Measurements from ENCODE around the gene TREH. TPM values are rescaled to one million over a fixed set of nuclear protein-coding genes. Genes with fewer than 3 reads are reported as not detected.
A peak's percentile ranks its signal among the peaks of the same experiment; 100 is the strongest.

TREH gene
- total RNA-seq, 1 experiment from 2014 or later = 0.03 TPM

DNA sequence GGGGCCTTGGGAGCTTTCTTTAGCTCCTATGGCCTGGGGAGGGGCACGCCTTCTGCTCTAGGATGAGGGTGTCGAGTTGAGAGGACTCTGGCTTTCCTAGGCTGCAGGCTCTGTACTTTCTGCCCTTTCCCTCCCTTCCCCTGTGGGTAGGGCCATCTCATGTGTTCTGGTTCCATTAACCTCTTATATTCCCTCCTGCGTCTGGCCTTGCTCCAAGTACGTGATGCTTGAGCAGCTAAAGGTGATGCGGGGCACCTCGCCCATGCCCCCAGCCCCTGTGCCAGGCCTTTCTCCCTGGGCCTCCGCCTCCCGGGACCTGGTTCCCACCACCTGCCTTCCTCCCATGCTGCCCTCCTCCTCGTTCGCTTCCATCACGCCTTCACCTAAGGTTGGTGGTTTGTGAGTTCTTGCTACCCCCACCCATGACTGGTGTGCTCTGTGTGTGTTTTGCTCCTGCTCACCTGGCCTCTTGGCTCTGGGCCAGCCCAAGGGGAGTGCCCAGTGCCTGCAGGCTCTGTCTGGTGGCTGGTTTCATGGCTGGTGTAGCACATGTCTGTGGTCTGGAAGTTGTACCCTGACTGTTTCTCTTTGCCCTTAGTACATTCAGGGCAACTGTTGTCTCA lies 37.9 kb downstream of the TREH start:
- no peak for DNase-seq (ENCODE audit: low read depth, low spot score)
- in situ Hi-C loops (cut with HindIII; ENCODE audit: low pct_unique_long_range_greater_than_20kb, low sequenced_read_pairs) = no loop called here

DNA sequence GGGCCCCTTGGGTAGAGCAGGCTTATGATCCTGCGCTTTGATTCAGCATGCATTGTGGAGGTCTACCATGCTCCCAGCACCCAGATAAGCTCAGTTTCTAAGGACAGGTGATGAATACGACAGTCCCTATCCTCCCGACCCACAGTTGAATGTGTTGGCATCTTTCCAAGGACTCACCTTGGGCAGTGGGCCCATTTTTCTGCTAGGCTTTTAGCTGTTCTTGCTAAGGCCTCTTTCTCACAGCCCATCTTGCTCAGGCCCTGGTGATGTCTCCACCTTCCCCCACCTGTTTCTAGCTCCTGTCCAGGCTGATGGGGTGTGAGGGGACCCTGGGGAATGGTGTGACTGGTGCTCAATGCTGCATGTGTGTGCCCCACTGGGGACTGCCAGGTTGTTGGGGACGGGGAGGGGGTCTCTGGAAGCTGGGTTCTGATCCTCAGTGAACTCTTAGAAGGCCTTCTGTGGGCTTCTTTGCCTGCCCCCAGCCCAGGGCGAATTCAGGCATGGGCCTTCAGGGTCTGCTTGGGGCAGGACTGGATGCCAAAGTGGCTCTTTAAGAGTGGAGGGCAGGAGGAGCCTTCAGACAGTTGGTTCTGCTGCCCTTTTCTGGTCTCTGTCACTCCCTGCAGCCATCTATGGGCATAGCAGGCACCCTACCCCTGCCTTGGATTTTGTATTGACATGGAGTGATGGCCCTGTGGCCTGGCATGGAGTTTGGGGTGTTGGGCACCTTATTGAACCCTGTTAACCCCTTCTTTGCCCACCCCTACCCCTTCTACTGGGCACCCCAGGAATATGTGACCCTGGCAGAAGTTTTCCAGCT lies 38.9 kb downstream of the TREH start:
- DNase-seq (ENCODE audit: low read depth, low spot score) = peak; percentile 40
- in situ Hi-C loops (cut with HindIII; ENCODE audit: low pct_unique_long_range_greater_than_20kb, low sequenced_read_pairs) = no loop called here

DNA sequence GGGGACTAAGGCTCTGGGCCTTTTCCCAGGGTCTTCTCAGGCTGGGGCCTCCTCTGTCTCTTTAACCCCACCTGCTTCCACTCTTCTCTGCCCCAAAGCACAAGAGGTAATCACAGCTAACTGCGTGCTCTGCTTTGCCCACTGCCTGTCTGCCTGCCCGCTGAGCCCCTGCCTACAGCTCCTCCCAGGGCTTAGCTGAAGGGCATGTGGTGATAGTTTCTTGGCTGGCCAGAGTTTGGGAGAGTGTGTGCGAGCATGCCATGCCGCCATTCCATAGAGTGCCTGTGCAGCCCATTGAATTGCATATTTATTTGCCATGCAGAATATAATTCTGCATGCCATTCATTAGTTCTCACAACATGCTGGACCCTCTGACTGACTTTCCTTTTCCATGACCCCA lies 39.6 kb downstream of the TREH start:
- no peak for DNase-seq (ENCODE audit: low read depth, low spot score)

DNA sequence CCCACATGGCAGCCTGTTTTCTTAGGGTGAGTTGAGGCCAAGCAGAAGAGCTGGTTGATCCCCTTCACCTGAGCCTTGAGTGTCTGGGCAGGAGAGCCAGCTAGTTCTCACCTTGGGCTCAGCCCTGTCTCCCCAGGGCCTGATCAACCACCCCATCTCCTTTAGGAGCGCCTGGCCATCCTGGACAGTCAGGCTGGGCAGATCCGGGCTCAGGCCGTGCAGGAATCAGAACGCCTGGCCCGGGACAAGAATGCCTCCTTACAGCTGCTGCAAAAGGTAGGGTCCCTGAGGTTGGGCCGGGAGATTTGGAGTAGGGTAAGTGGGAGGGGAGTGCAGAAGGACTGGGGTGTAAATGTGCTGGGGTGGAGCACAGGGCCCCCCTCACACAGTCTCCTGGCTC lies 40.7 kb downstream of the TREH start:
- DNase-seq (ENCODE audit: low read depth, low spot score) = no peak

More for the DNA sequence above, 39.6 kb downstream of the TREH start:
- in situ Hi-C loops (cut with HindIII; ENCODE audit: low pct_unique_long_range_greater_than_20kb, low sequenced_read_pairs) = no loop called here

DNA sequence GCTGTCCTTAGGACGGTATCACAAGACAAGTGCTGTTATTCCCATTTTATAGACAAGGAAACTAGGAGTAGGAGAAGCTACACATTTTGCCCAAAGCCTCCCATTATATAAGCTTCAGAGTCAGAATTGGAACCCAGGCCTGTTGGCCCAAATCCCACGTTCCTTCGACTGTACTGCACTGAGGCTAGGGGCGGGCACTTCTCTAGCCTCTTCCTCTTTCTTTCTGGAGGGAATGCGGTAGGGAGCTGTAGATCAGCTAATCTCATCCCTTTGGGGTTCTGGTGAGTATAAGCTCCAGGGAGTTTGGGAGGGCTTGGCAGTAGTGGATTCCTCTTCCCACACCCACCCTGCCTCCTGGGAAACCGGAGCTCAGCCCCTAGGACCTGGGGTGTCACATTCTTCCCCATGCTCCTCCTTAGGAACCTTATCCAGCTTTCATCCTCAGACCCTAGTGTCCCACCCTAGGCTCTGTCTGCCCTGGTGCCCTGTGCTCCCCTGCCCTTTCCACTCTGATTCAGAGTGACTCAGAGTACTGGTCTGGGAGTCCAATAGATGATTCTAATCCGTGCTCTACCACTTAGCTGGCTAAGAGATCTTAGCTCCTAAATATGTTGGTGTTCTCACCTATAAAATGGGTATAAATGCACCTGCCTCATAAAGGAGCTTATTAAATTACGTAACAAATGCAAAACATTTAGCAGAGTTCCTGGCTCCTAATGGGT lies 42.7 kb downstream of the TREH start:
- DNase-seq (ENCODE audit: low read depth, low spot score) = no peak
- in situ Hi-C loops (cut with HindIII; ENCODE audit: low pct_unique_long_range_greater_than_20kb, low sequenced_read_pairs) = no loop called here

More for the DNA sequence above, 40.7 kb downstream of the TREH start:
- in situ Hi-C loops (cut with HindIII; ENCODE audit: low pct_unique_long_range_greater_than_20kb, low sequenced_read_pairs) = no loop called here

DNA sequence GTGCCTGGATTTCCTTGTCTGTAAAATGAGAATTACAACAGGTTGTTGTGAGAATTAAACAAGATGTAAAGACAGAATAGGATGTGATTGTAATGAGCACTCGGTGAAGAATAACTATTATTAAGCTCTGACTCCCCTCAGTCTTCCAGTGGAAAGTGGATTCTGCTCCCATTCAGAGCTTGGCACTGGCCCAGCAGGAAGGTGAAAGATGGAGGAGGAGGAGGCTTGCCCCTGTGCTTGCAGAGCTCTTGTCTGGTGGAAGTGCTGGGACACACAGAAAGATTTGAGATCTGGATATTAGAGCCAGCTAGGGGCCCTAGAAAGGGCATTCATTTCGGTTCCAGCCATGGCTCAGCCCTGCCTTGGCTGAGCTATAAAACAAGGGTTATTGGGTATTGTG lies 43.8 kb downstream of the TREH start:
- no peak for DNase-seq (ENCODE audit: low read depth, low spot score)
- in situ Hi-C loops (cut with HindIII; ENCODE audit: low pct_unique_long_range_greater_than_20kb, low sequenced_read_pairs) = no loop called here

DNA sequence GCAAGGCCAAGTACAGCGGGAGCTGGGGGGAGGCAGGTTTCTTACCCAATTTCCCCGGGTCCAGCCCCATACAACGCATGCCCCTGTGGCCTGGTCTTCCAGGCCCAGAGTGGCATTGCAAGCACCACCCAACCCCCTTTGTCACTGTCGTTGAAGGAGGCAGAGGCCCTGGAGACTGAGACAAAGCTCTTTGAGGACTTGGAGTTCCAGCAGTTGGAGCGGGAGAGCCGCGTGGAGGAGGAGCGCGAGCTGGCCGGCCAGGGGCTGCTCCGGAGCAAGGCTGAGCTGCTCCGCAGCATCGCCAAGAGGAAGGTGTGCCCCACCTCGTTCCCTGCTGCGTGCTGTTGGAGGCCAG lies 44.2 kb downstream of the TREH start:
- in situ Hi-C loops (cut with HindIII; ENCODE audit: low pct_unique_long_range_greater_than_20kb, low sequenced_read_pairs) = no loop called here
- no peak for DNase-seq (ENCODE audit: low read depth, low spot score)

DNA sequence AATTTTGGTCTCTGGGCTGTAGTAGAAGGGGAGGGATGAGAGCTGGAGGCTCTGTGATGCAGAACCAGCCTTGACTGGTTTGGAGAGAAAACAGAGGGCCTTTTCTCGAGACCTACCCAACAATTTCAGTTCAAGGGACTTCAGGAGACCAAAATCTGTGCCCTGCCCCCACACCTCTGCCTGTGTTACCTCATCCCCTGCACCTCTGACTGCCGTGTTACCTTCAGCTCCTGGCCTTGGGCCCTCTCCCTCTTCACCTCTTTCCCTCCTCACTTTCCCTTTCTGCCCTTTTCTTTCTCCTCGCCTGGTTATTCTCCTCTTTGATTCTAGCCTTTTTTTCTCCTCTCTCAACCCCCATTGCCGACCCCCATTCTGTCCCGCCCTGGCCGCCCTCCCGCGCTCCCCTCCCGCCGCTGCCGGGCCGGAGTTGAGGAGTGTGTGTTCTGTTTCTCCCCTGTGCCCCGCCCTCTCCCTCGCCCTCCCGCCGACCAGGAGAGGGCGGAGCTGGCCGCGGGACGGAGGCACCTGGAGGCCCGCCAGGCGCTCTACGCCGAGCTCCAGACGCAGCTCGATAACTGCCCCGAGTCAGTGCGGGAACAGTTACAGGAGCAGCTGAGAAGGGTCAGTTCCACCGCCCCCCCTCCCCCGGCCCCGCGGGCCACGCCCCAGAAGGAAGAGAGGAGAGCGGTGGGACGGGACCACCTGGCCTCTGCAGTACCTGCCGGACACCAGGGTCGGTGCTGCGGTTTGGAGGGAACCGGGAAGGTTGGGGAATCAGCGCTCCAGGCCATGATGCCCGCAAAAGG lies 44.8 kb downstream of the TREH start:
- in situ Hi-C loops (cut with HindIII; ENCODE audit: low pct_unique_long_range_greater_than_20kb, low sequenced_read_pairs) = no loop called here
- no peak for DNase-seq (ENCODE audit: low read depth, low spot score)

DNA sequence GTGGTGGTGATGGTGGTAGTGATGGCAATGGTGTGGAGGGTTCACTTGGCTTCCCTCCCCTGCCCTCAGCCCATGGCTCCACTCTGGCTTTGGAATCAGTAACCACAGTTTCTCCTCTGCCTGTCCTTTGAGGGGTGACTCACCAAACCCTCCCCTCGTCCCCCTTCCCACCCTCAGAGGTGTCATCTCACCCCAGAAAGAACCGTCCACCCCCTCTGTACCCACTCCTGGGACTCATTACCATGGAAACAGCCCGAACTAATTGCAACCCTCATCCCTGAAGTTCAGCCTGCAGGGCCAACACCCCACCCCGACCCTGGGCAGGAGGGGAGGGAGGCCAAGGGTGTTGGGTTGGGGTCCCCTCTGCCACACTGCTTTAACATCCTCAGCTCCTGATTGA lies 45.5 kb downstream of the TREH start:
- in situ Hi-C loops (cut with HindIII; ENCODE audit: low pct_unique_long_range_greater_than_20kb, low sequenced_read_pairs) = no loop called here
- DNase-seq (ENCODE audit: low read depth, low spot score) = no peak

DNA sequence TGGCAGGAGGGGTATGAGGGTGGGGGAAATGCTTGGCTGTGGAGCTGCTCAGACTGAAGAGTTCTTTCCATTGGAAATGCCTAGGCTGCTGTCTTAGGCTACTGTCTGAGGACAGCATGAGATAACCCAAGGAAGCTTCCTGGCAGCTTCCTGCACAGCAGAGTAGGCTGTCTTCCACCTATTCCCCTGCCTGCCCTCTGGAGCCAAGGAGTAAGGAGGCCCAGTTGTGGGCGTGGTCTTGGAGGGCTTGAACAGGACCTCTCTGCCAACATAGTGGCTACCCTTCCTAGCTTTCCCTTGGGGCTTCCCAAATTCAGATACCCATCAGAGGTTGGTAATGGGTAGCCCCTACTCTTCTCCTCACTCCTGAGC lies 46.1 kb downstream of the TREH start:
- in situ Hi-C loops (cut with HindIII; ENCODE audit: low pct_unique_long_range_greater_than_20kb, low sequenced_read_pairs) = no loop called here
- no peak for DNase-seq (ENCODE audit: low read depth, low spot score)

DNA sequence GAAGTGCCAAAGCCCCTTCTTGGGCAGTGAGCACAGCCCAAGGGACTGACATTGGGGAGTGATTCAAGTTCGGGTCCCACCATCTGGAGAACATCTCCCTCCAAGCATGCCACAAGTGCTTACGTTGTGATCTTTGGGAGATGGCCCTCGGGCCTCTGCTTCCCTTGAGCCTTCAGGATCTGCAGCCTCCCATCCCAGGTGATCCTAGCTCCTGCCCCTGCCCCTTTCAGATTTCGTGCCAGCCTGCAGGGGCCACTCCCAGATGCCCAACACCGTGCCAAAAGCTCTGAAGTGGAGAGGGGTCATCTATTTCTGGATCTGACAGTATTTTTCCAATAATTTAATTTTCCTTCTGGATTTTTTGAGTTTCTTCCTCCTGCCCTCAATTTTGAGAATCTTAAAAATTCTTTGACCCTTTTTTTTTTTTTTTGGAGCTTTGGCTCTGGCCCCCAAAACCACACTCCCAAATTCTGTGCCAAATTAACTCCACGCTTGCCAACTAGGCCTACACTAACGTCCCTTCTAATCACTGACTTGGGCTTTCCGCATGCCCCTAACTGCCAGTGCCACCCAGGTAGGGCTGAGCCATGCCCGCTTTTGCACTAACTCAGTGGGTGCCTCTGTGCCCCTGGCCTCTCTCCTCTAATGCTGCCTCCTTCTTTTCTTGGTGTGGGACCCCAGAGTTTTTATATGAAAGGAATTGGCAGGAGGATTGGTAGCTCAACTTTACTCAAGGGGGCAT lies 46.7 kb downstream of the TREH start:
- in situ Hi-C loops (cut with HindIII; ENCODE audit: low pct_unique_long_range_greater_than_20kb, low sequenced_read_pairs) = no loop called here
- DNase-seq (ENCODE audit: low read depth, low spot score) = no peak

DNA sequence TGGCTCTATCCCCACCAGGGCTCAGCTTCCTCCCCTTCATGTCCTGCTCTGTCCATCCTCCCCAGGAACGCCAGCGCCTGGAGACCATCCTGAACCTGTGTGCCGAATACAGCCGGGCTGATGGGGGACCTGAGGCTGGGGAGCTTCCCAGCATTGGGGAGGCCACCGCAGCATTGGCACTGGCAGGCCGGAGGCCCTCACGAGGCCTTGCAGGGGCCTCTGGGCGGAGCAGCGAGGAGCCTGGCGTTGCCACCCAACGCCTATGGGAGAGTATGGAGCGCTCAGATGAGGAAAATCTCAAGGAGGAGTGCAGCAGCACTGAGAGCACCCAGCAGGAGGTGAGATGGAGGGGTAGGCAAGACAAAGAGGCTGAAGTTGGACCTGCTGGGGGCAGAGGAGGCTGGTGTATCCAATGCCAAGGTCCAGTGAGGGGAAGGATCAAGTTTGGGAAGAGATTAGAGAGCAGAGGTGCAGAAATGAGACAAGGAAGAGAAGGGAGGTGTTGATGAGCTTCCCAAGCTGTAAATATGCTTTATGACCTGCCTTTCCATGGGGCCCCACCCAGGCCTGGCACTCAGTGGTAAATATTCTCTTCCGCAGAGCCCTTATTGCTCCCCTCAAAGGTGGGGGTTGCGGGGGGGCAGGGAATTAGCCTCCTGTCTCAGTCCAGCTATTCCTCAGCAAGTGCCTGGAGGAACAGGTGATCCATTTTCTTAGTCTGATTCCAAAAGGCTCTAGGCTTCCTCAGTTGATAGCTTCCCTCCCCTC lies 48.1 kb downstream of the TREH start:
- in situ Hi-C loops (cut with HindIII; ENCODE audit: low pct_unique_long_range_greater_than_20kb, low sequenced_read_pairs) = no loop called here
- no peak for DNase-seq (ENCODE audit: low read depth, low spot score)

DNA sequence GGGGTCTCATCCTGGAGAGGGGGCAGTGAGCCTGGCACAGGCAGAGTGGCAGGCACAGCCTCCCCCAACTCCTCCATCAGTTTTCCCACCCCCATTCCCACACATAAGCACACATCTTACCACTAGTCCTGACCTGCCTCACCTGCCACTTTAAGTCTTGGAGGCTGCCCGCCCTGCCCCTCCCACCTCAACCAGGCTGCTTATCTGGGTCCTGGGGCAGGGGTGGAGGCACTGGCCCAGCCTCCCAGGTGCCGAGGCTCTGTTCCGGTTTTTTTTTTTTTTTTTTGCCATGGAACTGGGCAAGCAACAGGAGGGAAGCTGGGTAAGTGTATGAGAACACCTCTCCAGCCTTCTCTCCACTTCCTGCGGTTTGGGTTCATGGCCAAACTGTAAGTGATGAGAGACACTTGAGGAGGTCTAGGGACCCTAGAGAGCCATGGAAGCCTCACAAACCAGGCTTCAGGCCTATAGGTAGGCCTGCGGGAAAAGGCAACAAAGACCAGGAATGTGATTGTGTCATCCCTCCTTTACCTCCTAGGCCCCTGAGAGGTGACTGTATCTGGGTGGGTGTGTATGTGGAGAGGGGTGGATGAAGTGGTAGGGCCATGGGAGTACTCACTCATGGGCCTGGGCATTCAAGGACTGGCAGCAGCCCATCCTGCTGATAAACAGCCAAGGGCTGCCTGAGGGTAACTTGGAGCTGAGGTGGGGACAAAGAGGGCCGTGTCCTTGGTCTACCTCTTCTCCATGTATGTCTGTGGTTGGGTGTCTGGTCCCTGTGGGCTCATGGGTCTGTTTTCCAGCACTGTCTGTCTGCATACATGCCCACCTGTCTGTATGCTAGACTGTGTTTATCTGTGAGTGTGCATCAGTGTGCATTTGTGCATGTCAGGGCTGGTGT lies 49.4 kb downstream of the TREH start:
- in situ Hi-C loops (cut with HindIII; ENCODE audit: low pct_unique_long_range_greater_than_20kb, low sequenced_read_pairs) = no loop called here
- DNase-seq (ENCODE audit: low read depth, low spot score) = no peak

DNA sequence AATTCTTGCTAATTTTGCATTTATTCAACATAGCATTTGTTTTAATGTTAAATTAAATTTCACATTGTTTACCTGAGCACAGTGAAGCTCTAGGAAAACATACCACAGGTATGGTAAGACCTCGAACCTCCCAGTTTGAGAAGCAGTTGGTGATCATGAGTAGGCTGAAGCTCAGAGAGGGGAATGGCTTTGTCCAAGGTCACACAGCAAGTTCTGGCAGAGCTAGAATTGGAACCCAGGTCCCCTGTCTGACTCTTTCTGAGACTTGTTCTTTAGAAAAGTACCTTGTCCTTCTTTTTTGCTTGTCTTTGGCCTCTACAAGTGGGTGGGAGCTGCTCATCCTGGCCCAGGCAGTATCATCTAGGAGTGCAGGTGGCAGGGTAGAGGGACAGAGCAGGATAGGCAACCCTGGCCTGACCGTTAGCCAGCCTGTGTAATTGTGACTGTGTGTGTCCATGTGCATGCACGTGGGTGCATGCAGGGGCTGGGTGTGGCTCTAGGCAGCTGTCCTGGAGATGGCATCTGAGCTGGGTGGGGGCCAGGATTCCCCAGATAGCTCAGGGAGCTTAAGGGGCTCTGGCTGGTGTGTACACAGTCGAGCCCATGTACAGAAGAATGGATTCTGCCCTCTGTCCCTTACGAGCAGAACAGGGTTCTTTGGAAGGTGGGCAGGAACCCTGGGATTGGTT lies 50.4 kb downstream of the TREH start:
- in situ Hi-C loops (cut with HindIII; ENCODE audit: low pct_unique_long_range_greater_than_20kb, low sequenced_read_pairs) = no loop called here
- no peak for DNase-seq (ENCODE audit: low read depth, low spot score)

DNA sequence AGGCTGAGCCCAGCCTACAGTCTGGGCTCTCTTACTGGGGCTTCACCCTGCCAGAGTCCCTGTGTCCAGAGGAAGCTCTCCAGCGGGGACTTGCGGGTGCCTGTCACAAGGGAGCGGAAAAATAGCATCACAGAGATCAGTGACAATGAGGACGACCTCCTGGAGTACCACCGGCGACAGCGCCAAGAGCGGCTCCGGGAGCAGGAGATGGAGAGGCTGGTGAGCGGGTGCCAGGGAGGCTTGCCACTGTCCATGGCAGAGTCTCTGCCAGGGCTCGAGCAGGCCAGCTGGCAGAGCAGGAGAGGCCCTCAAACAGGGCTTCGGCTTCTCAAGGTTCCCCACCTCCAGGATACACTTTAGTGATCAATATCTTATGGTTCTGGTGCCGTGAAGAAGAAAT lies 51.0 kb downstream of the TREH start:
- in situ Hi-C loops (cut with HindIII; ENCODE audit: low pct_unique_long_range_greater_than_20kb, low sequenced_read_pairs) = no loop called here
- no peak for DNase-seq (ENCODE audit: low read depth, low spot score)
